GM20000 (cell line): Measurements from ENCODE around the gene DDX10.

Source experiments
- DNase-seq: peaks from one replicate; pipeline ENCODE4 v3.0.0; 2012; ENCODE audit warnings: low spot score
- CTCF ChIP-seq: IDR thresholded peaks from 2 replicates; pipeline ENCODE4 v1.5.1; 2012; ENCODE audit warnings: mild to moderate bottlenecking, control low read depth; ENCODE audit errors: extremely low read depth, missing control alignments

Gene DDX10

DNA sequence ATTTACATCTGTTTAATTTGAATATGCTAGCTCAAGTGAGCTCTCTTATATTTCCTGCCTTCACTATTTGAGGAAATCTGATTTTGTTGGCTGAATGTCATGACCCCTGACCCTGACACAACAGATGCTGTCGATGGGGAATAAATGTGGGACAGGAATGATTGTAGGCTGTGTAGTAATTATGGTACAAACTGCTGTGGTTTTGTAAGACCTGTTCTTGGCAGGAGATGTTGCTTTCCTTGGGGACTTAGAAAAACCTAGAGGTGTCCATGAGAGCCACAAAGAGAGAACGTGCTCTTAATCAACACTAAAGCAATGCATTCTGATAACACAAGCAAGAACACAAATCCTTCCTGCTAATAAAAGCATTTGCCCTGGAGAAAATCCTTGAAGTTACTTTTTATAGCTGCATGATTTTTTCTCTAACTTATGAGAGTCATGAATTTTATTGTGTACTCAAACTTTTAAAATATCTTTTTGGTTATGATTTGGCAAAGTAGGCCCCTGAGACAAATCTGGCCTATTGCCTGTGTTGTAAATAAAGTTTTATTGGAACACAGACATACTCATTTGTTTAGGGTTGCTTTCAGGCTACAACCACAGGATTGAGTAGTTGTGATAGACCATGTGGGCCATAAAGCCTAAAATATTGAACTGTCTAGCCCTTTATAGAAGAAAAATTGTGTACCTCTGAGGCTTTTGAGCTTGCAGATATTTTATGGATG is 90.2 kb downstream of the DDX10 start:
- no peak for TF ChIP-seq CTCF
- no peak for DNase-seq

DNA sequence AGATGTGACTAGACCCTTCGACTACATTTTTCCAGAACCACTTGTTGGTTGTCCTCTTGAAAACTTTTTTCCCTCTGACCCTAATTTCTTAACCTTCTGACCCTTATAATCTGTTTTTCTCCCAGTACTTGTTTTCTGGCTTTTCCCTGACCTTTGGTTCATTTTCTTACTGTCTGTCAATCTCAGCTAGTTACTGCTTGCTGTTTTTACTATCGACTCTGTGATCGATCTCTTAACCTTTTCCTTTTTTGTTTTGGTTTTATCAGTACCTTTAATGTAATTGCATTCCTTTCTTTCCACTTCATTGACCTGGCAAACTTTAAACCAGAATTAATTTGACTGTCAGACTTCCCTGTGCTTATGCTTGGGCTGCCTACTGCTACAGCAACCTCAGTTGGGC is 92.8 kb downstream of the DDX10 start:
- DNase-seq, result no peak
- no peak for TF ChIP-seq CTCF

GRCh38 chr11:108758458-108758857 is 93.6 kb downstream of the DDX10 start:
- TF ChIP-seq CTCF, result no peak
- DNase-seq, result no peak

GRCh38 chr11:108766596-108767173 is 101.8 kb downstream of the DDX10 start:
- TF ChIP-seq CTCF, result no peak
- no peak for DNase-seq

- no peak for TF ChIP-seq CTCF
- no peak for DNase-seq
These were observed 103.5 kb downstream of the DDX10 start for GRCh38 chr11:108768370-108768769.

- DNase-seq, result no peak
- no peak for TF ChIP-seq CTCF
These were observed 104.1 kb downstream of the DDX10 start for GRCh38 chr11:108768964-108769363.

GRCh38 chr11:108774037-108774730 is 109.3 kb downstream of the DDX10 start:
- no peak for TF ChIP-seq CTCF
- DNase-seq, result no peak
